HCT116 (cell line): ENCODE data around the gene HOMER1. TPM values are rescaled to one million over a fixed set of nuclear protein-coding genes. Genes with fewer than 3 reads are reported as not detected.

Experiments
- ATAC-seq: fragments of 200-7000 bp; cut with Tn5 transposase; 2 replicates; pipeline ENCODE4 v1.9.1; 2020; ENCODE audit warnings: mild to moderate bottlenecking, moderate library complexity
- BruUV-seq: library from RNA; stranded (reverse); fragments of 400-500 nt; replicated peaks from 2 replicates; lab custom pipeline; 2021; lab: Mats Ljungman, UMichigan
- CTCF ChIA-PET: fragments of 300-600 bp; sonication (Branson Sonifier 250); formaldehyde crosslinking; loops from one replicate; lab custom pipeline; 2021; ENCODE audit warnings: antibody characterized with exemption; lab: Charles Lee
- POLR2A ChIA-PET: fragments of 300-600, 350-600 bp; sonication (Branson Sonifier 250); formaldehyde crosslinking; loops from one replicate; lab custom pipeline; 2021; ENCODE audit warnings: antibody characterized with exemption; lab: Charles Lee
- RAD21 ChIA-PET, 2 experiments: fragments of 300-600 bp; sonication (Branson Sonifier 250); formaldehyde crosslinking; loops; one replicate each; lab custom pipeline; 2023; ENCODE audit warnings: low total read pairs in 2 of 2; ENCODE audit not compliant: uncharacterized antibody in 2 of 2, unreplicated experiment in 2 of 2, low non-redundant PET in 1 of 2; lab: Charles Lee
- DNase-seq: peaks from one replicate; pipeline ENCODE4 v3.0.0-alpha.2; 2010; ENCODE audit warnings: low read depth, low spot score
- H2AFZ ChIP-seq: fragments of 200-600 bp; shearing (Covaris generic), sonication (generic); 2 replicates; pipeline ENCODE4 v1.6.1; 2017; ENCODE audit warnings: low read depth, mixed run types, mixed read lengths, antibody characterized with exemption, low read length; ENCODE audit not compliant: poor library complexity, severe bottlenecking
- H3K27ac ChIP-seq: 2 replicates; pipeline ENCODE4 v1.5.1; 2012; ENCODE audit warnings: low read depth, low read length
- H3K27me3 ChIP-seq: fragments of 200-600 bp; sonication (generic); 2 replicates; pipeline ENCODE4 v1.6.1; 2016; ENCODE audit warnings: mixed run types, low read length, mixed read lengths; ENCODE audit not compliant: insufficient read depth
- H3K36me3 ChIP-seq, 2 experiments: fragments of 200-500 bp in 1 of 2; fragments of 200-600 bp in 1 of 2; sonication (Bioruptor generic) in 1 of 2; sonication (generic) in 1 of 2; 2 replicates each; pipeline versions ENCODE4 v1.5.1 to v1.6.1; 2014 to 2016; ENCODE audit warnings: low read length in 2 of 2, inconsistent platforms in 1 of 2, mixed read lengths in 1 of 2, mixed run types in 1 of 2; ENCODE audit not compliant: insufficient read depth in 2 of 2, control insufficient read depth in 1 of 2
- H3K4me1 ChIP-seq, 2 experiments: fragments of 200-600 bp in 1 of 2; sonication (generic) in 1 of 2; 2 replicates each; pipeline versions ENCODE4 v1.5.1 to v1.6.1; 2012 to 2017; ENCODE audit warnings: low read length in 2 of 2, inconsistent platforms in 1 of 2, mild to moderate bottlenecking in 1 of 2, mixed read lengths in 1 of 2, mixed run types in 1 of 2, moderate library complexity in 1 of 2; ENCODE audit not compliant: insufficient read depth in 2 of 2, control insufficient read depth in 1 of 2
- H3K4me2 ChIP-seq: fragments of 200-600 bp; sonication (generic); 2 replicates; pipeline ENCODE4 v1.6.1; 2017; ENCODE audit warnings: mixed run types, low read length, mixed read lengths
- H3K4me3 ChIP-seq, 2 experiments: fragments of 200-600 bp in 1 of 2; sonication (generic) in 1 of 2; replicated peaks in 1 of 2; 2 replicates each; pipeline ENCODE4 v1.5.1; 2011 to 2016; ENCODE audit warnings: low read length in 2 of 2, control low read depth in 1 of 2, low read depth in 1 of 2, mild to moderate bottlenecking in 1 of 2, mixed read lengths in 1 of 2, mixed run types in 1 of 2
- H3K79me2 ChIP-seq: fragments of 200-600 bp; sonication (generic); 2 replicates; pipeline ENCODE4 v1.6.1; 2017; ENCODE audit warnings: mild to moderate bottlenecking, mixed run types, low read length, moderate library complexity, mixed read lengths; ENCODE audit not compliant: insufficient read depth
- H3K9ac ChIP-seq: fragments of 200-600 bp; sonication (generic); 2 replicates; pipeline ENCODE4 v1.6.1; 2016; ENCODE audit warnings: low read length, mixed read lengths
- H3K9me2 ChIP-seq: fragments of 200-600 bp; sonication (generic), shearing (Covaris generic); 2 replicates; pipeline ENCODE4 v1.6.1; 2017; ENCODE audit warnings: mixed run types, mild to moderate bottlenecking, moderate library complexity; ENCODE audit not compliant: insufficient read depth
- H3K9me3 ChIP-seq, 2 experiments: fragments of 200-500 bp in 1 of 2; fragments of 200-600 bp in 1 of 2; sonication (Bioruptor generic) in 1 of 2; sonication (generic) in 1 of 2; 2 replicates each; pipeline ENCODE4 v1.6.1; 2014 to 2017; ENCODE audit warnings: low read length in 2 of 2, mixed read lengths in 2 of 2, inconsistent platforms in 1 of 2, low read depth in 1 of 2, mild to moderate bottlenecking in 1 of 2, mixed run types in 1 of 2, moderate library complexity in 1 of 2; ENCODE audit not compliant: control insufficient read depth in 1 of 2, insufficient read depth in 1 of 2
- H4K20me1 ChIP-seq: fragments of 200-600 bp; sonication (generic), shearing (Covaris generic); 2 replicates; pipeline ENCODE4 v1.6.1; 2017; ENCODE audit warnings: mixed run types, mild to moderate bottlenecking, moderate library complexity; ENCODE audit not compliant: insufficient read depth
- CBX3 ChIP-seq: IDR thresholded peaks from 2 replicates; pipeline ENCODE4 v1.6.1; 2012; ENCODE audit warnings: low read depth
- CEBPB ChIP-seq: IDR thresholded peaks from 2 replicates; pipeline ENCODE4 v1.6.1; 2012; ENCODE audit warnings: low read depth
- EGR1 ChIP-seq: IDR thresholded peaks from 2 replicates; pipeline ENCODE4 v1.6.1; 2012; ENCODE audit warnings: low read depth
- MAX ChIP-seq: IDR thresholded peaks from 2 replicates; pipeline ENCODE4 v1.6.1; 2012
- POLR2A ChIP-seq: IDR thresholded peaks from 2 replicates; pipeline ENCODE4 v1.7.0; 2011; ENCODE audit warnings: borderline replicate concordance; ENCODE audit not compliant: insufficient read depth, insufficient read length; ENCODE audit errors: extremely low read depth
- POLR2AphosphoS5 ChIP-seq: IDR thresholded peaks from 2 replicates; pipeline ENCODE4 v1.6.1; 2011; ENCODE audit warnings: mild to moderate bottlenecking, low read depth, low read length, moderate library complexity
- SIN3A ChIP-seq: IDR thresholded peaks from 2 replicates; pipeline ENCODE4 v1.6.1; 2012; ENCODE audit warnings: low read depth
- SP1 ChIP-seq: IDR thresholded peaks from 2 replicates; pipeline ENCODE4 v1.6.1; 2012; ENCODE audit warnings: low read depth
- SRF ChIP-seq: IDR thresholded peaks from 2 replicates; pipeline ENCODE4 v1.6.1; 2012; ENCODE audit warnings: low read depth
- TCF7L2 ChIP-seq: IDR thresholded peaks from 2 replicates; pipeline ENCODE4 v1.7.0; 2011; ENCODE audit warnings: borderline replicate concordance, inconsistent platforms; ENCODE audit not compliant: insufficient read depth, insufficient read length; ENCODE audit errors: extremely low read depth
- YY1 ChIP-seq: IDR thresholded peaks from 2 replicates; pipeline ENCODE4 v1.6.1; 2011; ENCODE audit warnings: low read length, low read depth, moderate library complexity, mild to moderate bottlenecking; ENCODE audit not compliant: insufficient replicate concordance; ENCODE audit errors: extremely low read depth
- ZNF274 ChIP-seq: fragments of 200-500 bp; sonication (Bioruptor generic); IDR thresholded peaks from 2 replicates; pipeline ENCODE4 v1.6.1; 2014; ENCODE audit warnings: mild to moderate bottlenecking, low read depth, low read length, inconsistent platforms
- intact Hi-C: fragments of 100-400 bp; cut with micrococcal nuclease; formaldehyde crosslinking; loops from 2 replicates; pipeline ENCODE4 v1.10.0; 2022
- total RNA-seq: library from RNA; stranded (reverse); gene quantifications from one replicate; pipeline ENCODE4 v1.2.1, GENCODE V29; 2021; ENCODE audit not compliant: unreplicated experiment
- TF ChIP-seq, protein P1 (sequence below): IDR thresholded peaks from 2 replicates; pipeline ENCODE4 v1.6.1; 2012; ENCODE audit warnings: low read depth
- TF ChIP-seq, protein P2 (sequence below), 3 experiments: fragments of 200-600 bp in 1 of 3; sonication (generic) in 1 of 3; IDR thresholded peaks in 2 of 3; conservative IDR thresholded peaks in 1 of 3; 2 replicates each; pipeline ENCODE4 v1.5.1; 2012 to 2017; ENCODE audit warnings: low read depth in 2 of 3, low read length in 2 of 3, antibody characterized with exemption in 1 of 3, borderline replicate concordance in 1 of 3, control low read depth in 1 of 3, mild to moderate bottlenecking in 1 of 3, mixed read lengths in 1 of 3, mixed run types in 1 of 3, moderate library complexity in 1 of 3; ENCODE audit not compliant: insufficient read depth in 1 of 3

Gene HOMER1
- total RNA-seq, 1 experiment from 2014 or later, result 21.4 TPM

DNA sequence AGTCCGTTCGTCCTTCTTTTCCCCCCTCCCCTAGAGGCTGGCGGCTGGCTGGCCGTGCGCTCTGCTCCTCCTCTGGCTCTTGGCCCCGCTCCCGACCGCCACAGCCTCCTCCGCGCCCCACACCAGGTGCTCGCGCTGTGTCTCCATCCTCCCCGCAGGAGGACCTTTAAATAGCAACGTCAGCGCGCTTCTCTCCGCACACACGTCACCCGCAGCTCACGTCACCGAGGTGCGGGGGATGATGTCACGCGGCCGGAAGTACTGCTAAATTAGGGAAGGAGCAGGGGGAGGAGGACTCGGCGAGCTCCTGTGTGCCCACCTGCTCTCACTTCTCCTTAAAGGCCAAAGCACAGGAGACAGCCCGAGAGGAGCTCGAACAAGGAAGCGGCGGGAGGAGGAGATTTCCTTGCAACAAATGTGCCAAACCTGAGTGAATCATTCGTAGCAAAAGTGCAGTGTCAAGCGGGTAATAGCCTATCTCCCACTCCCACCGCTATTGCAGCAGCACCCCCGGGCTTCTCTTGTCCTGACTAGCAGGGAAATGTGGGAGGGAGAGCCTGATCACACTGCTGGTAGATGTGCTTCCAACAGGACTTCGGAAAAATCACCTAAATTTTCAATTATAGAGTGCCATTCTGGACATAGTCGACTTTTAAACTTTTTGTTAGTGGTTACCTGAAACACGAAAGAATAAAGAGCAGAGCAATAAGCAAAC is 614 bp upstream of the HOMER1 start:
- Histone ChIP-seq H3K9me2 (no peaks in the 10 kb centered on the region), H3K27ac (peak overlapping the region; percentile 94), H3K9me3 (no peaks in the 10 kb centered on the region), H2AFZ (peak overlapping the region; percentile 83), H3K9ac (peak overlapping the region; percentile 69), H4K20me1 (no peaks in the 10 kb centered on the region), H3K27me3 (no peaks in the 10 kb centered on the region), H3K36me3 (no peaks in the 10 kb centered on the region), H3K4me3 (peak overlapping the region; percentile 53 to 69), H3K4me2 (peak overlapping the region; percentile 86), H3K79me2 (peaks cover 34% of the 10 kb centered on the region), H3K4me1 (peaks cover 12 to 25% of the 10 kb centered on the region in 2 experiments)
- POLR2A ChIA-PET, result interaction anchor here (1.0 to 1.3 kb wide), 4 partner anchors 9 to 49 kb away, joined by 3 to 6 read pairs (median 4); no protein-coding TSS in a partner anchor
- TSS peak; percentile 94 for BruUV-seq
- DNase-seq, result peak; percentile 91
- intact Hi-C loops, result loop anchor here (10.0 kb wide), 1 partner anchor 60 kb away; no protein-coding TSS in a partner anchor
- CTCF ChIA-PET, result interaction anchor here (0.8 kb wide), 1 partner anchor 577 kb away, joined by 3 read pairs; no protein-coding TSS in a partner anchor
- TF ChIP-seq EGR1 (peak; percentile 87), SP1 (peak; percentile 86), CBX3 (peak; percentile 31; the same call in 1 of the 2 replicates), SIN3A (peak; percentile 90), POLR2AphosphoS5 (peak; percentile 69), CEBPB (no peak), POLR2A (peak; percentile 91), ZNF274 (no peak), YY1 (peak; percentile 63), SRF (peak; percentile 100), MAX (peak; percentile 77; the same call in 1 of the 2 replicates), TCF7L2 (no peak)
- TF ChIP-seq, protein P1, sequence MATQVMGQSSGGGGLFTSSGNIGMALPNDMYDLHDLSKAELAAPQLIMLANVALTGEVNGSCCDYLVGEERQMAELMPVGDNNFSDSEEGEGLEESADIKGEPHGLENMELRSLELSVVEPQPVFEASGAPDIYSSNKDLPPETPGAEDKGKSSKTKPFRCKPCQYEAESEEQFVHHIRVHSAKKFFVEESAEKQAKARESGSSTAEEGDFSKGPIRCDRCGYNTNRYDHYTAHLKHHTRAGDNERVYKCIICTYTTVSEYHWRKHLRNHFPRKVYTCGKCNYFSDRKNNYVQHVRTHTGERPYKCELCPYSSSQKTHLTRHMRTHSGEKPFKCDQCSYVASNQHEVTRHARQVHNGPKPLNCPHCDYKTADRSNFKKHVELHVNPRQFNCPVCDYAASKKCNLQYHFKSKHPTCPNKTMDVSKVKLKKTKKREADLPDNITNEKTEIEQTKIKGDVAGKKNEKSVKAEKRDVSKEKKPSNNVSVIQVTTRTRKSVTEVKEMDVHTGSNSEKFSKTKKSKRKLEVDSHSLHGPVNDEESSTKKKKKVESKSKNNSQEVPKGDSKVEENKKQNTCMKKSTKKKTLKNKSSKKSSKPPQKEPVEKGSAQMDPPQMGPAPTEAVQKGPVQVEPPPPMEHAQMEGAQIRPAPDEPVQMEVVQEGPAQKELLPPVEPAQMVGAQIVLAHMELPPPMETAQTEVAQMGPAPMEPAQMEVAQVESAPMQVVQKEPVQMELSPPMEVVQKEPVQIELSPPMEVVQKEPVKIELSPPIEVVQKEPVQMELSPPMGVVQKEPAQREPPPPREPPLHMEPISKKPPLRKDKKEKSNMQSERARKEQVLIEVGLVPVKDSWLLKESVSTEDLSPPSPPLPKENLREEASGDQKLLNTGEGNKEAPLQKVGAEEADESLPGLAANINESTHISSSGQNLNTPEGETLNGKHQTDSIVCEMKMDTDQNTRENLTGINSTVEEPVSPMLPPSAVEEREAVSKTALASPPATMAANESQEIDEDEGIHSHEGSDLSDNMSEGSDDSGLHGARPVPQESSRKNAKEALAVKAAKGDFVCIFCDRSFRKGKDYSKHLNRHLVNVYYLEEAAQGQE, result no peak
- TF ChIP-seq, protein P2, sequence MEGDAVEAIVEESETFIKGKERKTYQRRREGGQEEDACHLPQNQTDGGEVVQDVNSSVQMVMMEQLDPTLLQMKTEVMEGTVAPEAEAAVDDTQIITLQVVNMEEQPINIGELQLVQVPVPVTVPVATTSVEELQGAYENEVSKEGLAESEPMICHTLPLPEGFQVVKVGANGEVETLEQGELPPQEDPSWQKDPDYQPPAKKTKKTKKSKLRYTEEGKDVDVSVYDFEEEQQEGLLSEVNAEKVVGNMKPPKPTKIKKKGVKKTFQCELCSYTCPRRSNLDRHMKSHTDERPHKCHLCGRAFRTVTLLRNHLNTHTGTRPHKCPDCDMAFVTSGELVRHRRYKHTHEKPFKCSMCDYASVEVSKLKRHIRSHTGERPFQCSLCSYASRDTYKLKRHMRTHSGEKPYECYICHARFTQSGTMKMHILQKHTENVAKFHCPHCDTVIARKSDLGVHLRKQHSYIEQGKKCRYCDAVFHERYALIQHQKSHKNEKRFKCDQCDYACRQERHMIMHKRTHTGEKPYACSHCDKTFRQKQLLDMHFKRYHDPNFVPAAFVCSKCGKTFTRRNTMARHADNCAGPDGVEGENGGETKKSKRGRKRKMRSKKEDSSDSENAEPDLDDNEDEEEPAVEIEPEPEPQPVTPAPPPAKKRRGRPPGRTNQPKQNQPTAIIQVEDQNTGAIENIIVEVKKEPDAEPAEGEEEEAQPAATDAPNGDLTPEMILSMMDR (IDR thresholded peaks at IDR 0.05 in 2 of 3, conservative IDR thresholded peaks at IDR 0.05 in 1 of 3; ENCODE audit: borderline replicate concordance in 1 of 3, insufficient read depth in 1 of 3, low read depth in 2 of 3, low read length in 2 of 3), result no peak
- ATAC-seq, result peak; percentile 82
- RAD21 ChIA-PET, result no interaction called here
